NK-92 (cell line): ENCODE results near the gene STAG1.
"Not testable (repeated sequence)": the region's sequence is repeated elsewhere in the genome, so short reads cannot be mapped to it uniquely, and the experiment has no call there.

Source experiments
- DNase-seq: peaks from one replicate; lab custom pipeline; 2025; ENCODE audit not compliant: unreplicated experiment; lab: John Stamatoyannopoulos, UW

Gene STAG1

DNA sequence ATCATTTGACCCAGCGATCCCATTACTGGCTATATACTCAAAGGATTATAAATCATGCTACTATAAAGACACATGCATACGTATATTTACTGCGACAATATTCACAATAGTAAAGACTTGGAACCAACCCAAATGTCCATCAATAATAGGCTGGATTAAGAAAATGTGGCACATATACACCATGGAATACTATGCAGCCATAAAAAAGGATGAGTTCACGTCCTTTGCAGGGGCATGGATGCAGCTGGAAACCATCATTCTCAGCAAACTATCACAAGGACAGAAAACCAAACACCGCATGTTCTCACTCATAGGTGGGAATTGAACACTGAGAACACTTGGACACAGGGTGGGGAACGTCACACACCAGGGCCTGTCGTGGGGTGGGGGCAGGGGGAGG lies 237.6 kb downstream of the STAG1 start:
- not testable (repeated sequence) for DNase-seq

DNA sequence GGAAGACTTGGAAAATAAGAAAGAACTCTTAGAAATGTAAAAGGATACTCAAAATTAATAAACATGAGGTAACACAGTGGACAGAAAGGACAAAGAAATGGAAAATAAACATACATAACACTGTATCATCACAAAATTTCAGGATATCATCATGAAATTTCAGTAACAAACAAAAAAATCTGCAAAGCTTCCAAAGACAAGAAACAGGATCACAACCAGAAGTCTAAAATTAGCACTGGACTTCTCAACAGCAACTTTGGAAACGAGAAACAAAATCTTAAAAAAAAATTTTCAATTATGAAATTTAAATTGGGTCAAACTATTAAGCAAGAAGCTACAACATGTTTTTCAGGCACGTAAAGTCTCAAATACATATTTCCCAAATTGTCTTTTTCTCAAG lies 238.8 kb downstream of the STAG1 start:
- no peak for DNase-seq

DNA sequence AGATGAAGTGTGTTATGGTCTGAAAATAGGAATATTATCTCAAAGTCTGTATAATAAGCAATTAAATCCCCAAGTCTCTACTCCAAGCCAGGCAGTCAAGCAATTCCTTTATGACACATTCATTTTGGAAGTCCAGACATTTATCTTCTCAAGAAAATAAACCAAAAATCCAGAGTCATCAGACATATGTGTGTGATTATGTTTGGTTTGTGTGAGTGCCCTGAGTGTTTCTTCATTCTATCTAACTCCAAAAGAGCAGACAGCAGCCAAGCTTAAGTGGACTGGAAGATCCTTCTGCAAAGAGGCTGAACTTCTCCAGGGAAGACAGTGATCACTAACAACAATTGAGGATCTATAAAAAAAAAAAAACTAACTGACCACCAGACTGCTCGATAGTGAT lies 239.8 kb downstream of the STAG1 start:
- DNase-seq: no peak

DNA sequence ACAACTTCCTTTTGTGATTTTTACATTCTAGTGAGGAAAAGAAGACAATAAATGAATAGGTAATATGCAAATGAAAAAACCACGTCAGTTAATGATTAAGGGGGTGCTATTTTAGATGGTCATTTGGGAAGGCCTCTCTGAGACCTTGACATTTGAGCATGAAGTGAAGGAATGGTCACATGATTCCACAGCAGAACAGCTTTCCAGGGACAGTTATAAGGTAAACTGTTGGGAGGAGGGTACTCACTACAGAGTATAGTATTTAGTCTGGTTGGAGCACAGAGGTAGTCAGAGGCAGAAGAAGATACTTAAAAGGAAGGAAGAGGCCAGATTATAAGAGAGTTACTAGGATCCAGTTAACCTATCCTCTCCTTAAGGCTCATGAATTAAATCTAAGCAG lies 246.5 kb downstream of the STAG1 start:
- DNase-seq: no peak

DNA sequence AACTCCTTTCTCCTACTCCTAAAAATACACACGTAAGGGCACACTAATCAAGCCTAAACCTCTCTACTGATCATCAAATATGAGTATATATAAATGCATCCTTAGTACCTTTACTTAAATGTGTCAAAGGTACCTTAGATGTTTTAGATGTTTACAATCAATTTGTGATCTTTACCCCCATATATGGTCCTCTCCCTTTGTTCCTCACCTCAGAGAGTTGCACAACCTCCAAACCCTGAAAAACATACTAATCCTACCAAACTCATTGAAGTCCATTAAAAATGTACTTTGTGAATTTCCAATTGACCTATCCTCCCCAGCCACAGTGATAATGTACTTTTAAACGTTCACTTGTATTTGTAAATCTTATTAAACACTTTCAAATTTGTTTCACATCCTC lies 249.1 kb downstream of the STAG1 start:
- no peak for DNase-seq

GRCh38 chr3:136498919-136499447 lies 253.2 kb downstream of the STAG1 start:
- no peak for DNase-seq

GRCh38 chr3:136495213-136495612 lies 257.0 kb downstream of the STAG1 start:
- no peak for DNase-seq

DNA sequence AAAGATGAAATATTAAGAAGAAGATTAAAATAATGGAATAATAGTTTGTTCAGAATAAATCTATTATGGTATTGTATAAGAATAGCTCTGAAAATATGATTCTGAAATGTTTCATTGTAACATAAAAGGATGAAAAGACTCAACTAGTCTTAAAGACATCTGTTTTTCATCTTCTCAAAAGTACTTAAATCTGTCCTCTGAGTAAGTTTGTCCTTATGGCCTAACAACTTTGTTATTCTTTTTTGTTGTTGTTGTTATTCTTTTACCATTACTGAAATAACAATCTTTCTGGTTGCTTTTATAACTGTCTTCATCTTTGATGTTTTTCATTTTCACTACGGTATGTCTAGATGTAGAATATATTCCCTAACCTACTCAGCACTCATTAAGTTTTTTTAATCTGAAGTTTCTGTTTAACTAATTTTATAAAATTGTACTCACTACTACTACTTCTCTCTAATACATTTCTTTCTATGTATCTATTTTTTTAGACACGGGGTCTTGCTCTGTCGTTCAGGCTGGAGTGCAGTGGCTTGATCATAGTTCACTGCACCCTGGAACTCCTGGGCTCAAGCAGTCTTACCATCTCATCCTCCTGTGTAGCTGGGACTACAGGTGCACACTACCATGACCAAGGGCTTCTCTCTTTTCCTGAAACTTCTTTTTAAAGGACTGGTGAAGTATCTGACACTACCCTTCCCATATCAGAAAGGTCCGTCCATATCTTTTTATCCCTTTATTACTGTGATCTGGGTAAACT lies 261.4 kb downstream of the STAG1 start:
- no peak for DNase-seq

GRCh38 chr3:136485777-136486176 lies 266.4 kb downstream of the STAG1 start:
- DNase-seq: no peak

DNA sequence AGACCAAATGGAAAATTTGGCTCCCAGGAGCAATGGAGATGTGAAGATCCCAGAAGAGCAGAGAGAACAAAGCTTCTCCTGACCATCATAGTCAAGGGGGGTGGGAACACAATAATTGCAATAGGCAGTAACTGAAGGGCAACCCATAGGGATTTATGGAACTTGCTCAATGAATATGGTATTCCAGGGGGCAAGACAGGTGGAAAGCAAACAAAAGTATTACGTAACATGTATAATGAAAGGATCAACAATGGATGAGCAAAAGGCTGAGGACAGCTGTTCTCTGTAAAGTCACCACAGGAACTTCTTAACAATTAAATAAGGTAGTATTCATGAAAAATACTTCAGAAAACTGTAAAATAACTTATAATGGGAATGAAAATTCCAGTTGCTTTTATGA lies 275.9 kb downstream of the STAG1 start:
- no peak for DNase-seq

GRCh38 chr3:136474876-136475275 lies 277.3 kb downstream of the STAG1 start:
- DNase-seq: not testable (repeated sequence)

DNA sequence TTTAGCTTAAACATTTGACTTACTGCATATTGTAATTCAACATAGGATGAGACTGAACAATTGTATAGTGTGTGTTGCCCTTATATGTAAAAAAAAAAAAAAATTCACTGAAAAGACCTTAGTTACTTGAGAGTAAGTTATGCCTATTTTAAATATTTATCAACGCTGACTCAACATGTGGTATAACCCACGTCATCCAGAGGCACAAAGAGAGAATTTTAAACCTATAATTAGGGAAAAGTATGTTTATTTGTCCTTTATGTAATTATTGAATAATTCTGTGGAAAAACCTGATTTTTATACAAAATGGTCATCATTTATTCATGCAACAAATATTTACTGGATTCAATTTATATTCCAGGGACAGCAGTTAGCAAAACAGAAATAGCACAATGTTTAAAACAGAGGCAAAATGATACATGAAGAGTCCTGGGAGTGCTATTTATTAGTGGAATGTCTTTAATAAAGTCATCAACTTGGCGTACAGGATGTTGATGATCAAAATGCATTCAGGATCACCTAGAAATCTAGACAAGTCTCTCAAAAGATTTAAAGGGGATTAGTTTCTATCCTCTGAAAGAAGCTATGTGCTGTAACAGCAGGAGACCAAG lies 278.4 kb downstream of the STAG1 start:
- no peak for DNase-seq

DNA sequence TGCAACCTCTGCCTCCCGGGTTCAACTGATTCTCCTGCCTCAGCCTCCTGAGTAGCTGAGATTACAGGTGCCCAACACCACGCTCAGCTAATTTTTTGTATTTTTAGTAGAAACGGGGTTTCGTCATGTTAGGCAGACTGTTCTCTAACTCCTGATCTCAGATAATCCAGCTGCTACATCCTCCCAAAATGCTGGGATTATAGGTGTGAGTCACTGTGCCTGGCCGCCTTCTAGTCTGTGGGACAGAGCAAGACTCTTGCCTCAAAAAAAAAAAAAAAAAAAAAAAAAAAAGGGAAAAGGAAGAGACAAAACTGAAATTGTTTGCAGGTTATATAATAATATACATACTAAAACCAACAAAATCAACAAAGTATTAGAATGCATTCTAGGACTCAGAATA lies 286.9 kb downstream of the STAG1 start:
- no peak for DNase-seq

- no peak for DNase-seq
Observed at GRCh38 chr3:136464502-136464901, 287.7 kb downstream of the STAG1 start.

- no peak for DNase-seq
Observed at GRCh38 chr3:136463170-136463569, 289.0 kb downstream of the STAG1 start.

DNA sequence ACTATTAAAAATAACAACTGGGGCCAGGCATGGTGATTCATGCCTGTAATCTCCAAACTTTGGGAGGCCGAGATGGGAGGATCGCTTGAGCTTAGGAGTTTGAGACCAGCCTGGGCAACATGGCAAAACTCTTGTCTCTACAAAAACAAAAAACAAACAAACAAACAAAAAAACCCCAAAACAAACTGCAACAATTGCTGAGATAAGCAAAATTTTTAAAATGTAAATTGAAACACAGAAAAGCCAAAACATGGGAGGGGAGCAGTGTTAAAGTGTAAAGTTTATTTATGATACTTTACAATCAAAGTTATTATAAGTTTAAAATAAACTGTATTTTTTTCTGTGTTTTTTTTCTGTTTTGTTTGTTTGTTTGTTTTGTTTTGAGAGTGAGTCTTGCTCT lies 294.4 kb downstream of the STAG1 start:
- no peak for DNase-seq

DNA sequence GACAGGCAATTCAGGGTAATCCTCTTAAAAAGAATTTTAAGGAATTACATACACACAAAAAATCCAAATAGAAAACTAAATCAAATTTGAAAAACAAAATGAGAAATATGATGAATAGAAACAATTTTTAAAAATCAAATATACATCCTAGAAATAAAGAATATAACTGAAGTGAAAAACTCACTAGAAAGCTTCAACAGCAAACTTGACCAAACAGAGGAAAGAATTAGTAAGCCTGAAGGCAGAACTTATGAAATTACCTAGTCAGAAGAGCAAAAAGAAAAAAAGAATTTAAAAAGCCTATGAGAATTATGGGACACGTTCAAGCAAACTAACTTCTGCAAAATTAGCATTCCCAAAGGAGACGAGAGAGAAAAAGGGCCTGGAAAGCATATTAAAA lies 296.0 kb downstream of the STAG1 start:
- no peak for DNase-seq

- no peak for DNase-seq
Observed at GRCh38 chr3:136444581-136444980, 307.6 kb downstream of the STAG1 start.

DNA sequence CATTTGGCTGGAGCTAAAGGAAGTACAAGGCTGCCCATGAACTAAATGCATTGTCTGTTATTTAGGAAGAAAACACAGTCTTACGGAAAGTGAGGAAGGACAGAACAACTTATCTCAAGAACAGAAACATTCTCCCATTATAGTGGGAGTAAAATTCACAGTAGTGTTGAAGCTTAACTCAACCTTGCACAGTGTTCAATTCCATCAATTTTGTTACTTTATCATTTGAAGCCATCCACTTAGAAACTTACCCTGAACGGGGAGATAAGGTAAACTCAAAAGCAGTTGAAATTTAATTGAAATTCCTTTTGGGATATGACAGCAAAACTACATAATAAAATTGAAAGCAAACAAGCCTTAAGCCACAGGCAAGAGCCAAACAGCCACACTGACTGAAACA lies 315.1 kb downstream of the STAG1 start:
- no peak for DNase-seq

- no peak for DNase-seq
Observed at GRCh38 chr3:136434429-136434828, 317.7 kb downstream of the STAG1 start.

DNA sequence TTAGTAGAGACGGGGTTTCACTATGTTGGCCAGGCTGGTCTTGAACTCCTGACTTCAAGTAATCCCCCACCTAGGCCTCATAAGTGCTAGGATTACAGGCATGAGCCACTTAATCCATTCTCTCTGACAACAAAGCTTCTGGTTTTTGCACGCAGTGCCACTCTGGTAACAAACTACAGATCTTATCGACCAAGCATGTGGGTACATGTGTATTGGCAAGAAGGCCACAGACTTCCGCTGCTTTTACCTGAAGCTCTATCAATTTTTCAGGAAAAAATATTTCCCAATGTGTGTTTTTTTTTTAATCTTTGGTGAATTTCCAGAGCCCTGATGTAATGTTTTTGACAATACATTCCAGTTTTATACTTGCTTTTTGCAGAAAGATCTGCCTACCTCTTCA lies 319.5 kb downstream of the STAG1 start:
- DNase-seq: no peak

DNA sequence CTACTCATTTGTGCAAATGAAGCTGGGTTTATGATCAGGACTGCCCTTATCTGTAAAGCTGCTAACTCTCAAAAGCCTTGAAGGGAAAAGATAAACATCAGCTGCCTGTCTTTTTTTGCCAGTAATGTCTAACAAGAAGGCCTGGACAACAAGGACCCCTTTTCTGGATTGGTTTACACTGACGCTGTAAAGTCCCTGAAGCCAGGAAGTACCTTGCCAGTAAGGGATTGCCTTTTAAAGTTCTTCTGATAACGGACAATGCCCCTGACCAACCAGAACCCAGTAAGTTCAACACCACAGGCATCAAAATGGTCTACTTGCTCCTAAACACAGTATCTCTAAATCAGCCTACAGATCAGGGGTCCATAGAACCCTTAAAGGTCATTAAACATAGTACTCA lies 324.0 kb downstream of the STAG1 start:
- no peak for DNase-seq

- DNase-seq: no peak
Observed at GRCh38 chr3:136427236-136427635, 324.9 kb downstream of the STAG1 start.
